SK-N-SH (cell line): ENCODE results near the gene FRY. TPM values are rescaled to one million over a fixed set of nuclear protein-coding genes. Genes with fewer than 3 reads are reported as not detected.

ENCODE experiments used
- CTCF ChIA-PET: fragments of 300-600, 350-600 bp; formaldehyde crosslinking; extraction: SDS; loops from one replicate; lab custom pipeline; 2021; lab: Yijun Ruan, JAX
- POLR2A ChIA-PET: fragments of 350-600 bp; sonication (Branson Sonifier 250); formaldehyde crosslinking; extraction: SDS; loops from one replicate; lab custom pipeline; 2020; ENCODE audit warnings: antibody characterized with exemption, inconsistent platforms; lab: Yijun Ruan, JAX
- DNase-seq: peaks from one replicate; pipeline ENCODE4 v3.0.0; 2012
- H2AFZ ChIP-seq: fragments of 200-600 bp; sonication (generic); 2 replicates; pipeline ENCODE4 v1.8.1; 2016; ENCODE audit warnings: antibody characterized with exemption, mild to moderate bottlenecking, low read depth
- H3F3A ChIP-seq: fragments of 200-600 bp; sonication (generic); replicated peaks from 2 replicates; pipeline ENCODE3; 2016; ENCODE audit warnings: antibody characterized with exemption, mild to moderate bottlenecking; ENCODE audit not compliant: insufficient read depth
- H3K27ac ChIP-seq, 2 experiments: fragments of 200-500 bp in 1 of 2; fragments of 200-600 bp in 1 of 2; sonication (Bioruptor generic) in 1 of 2; sonication (generic), shearing (Covaris generic) in 1 of 2; 2 replicates each; pipeline versions ENCODE4 v1.5.1 to v1.6.1; 2014 to 2016; ENCODE audit warnings: low read depth in 2 of 2, inconsistent platforms in 1 of 2, low read length in 1 of 2, mild to moderate bottlenecking in 1 of 2, mixed read lengths in 1 of 2
- H3K27me3 ChIP-seq: fragments of 200-600 bp; sonication (generic), shearing (Covaris generic); 2 replicates; pipeline ENCODE4 v1.6.1; 2016; ENCODE audit warnings: mixed run types; ENCODE audit not compliant: insufficient read depth
- H3K36me3 ChIP-seq, 2 experiments: fragments of 200-500 bp in 1 of 2; fragments of 200-600 bp in 1 of 2; sonication (Bioruptor generic) in 1 of 2; sonication (generic) in 1 of 2; replicated peaks in 1 of 2; 2 replicates each; pipeline versions ENCODE3 to v1.5.1; 2014 to 2016; ENCODE audit warnings: low read length in 1 of 2, mild to moderate bottlenecking in 1 of 2; ENCODE audit not compliant: insufficient read depth in 2 of 2, control insufficient read depth in 1 of 2
- H3K4me1 ChIP-seq, 2 experiments: fragments of 200-500 bp in 1 of 2; fragments of 200-600 bp in 1 of 2; sonication (Bioruptor generic) in 1 of 2; sonication (generic), shearing (Covaris generic) in 1 of 2; 2 replicates each; pipeline versions ENCODE4 v1.5.1 to v1.6.1; 2014 to 2016; ENCODE audit warnings: low read depth in 1 of 2, low read length in 1 of 2, mixed run types in 1 of 2; ENCODE audit not compliant: insufficient read depth in 2 of 2, control insufficient read depth in 1 of 2
- H3K4me2 ChIP-seq: fragments of 200-600 bp; sonication (generic), shearing (Covaris generic); 2 replicates; pipeline ENCODE4 v1.6.1; 2017; ENCODE audit warnings: mixed run types
- H3K4me3 ChIP-seq, 2 experiments: fragments of 200-500 bp in 1 of 2; fragments of 200-600 bp in 1 of 2; sonication (Bioruptor generic) in 1 of 2; sonication (generic), shearing (Covaris generic) in 1 of 2; 2 replicates each; pipeline versions ENCODE4 v1.5.1 to v1.8.1; 2014 to 2016; ENCODE audit warnings: low read depth in 2 of 2, inconsistent platforms in 1 of 2, low read length in 1 of 2, mild to moderate bottlenecking in 1 of 2, mixed read lengths in 1 of 2, moderate library complexity in 1 of 2
- H3K79me2 ChIP-seq: fragments of 200-600 bp; sonication (generic); 2 replicates; pipeline ENCODE4 v1.8.1; 2017; ENCODE audit warnings: mild to moderate bottlenecking; ENCODE audit not compliant: insufficient read depth
- H3K9ac ChIP-seq: fragments of 200-600 bp; sonication (generic); 2 replicates; pipeline ENCODE4 v1.6.1; 2017; ENCODE audit warnings: mixed run types
- H3K9me2 ChIP-seq: fragments of 200-600 bp; sonication (generic); 2 replicates; pipeline ENCODE4 v1.6.1; 2017; ENCODE audit warnings: mixed run types
- H3K9me3 ChIP-seq: fragments of 200-600 bp; sonication (generic); 2 replicates; pipeline ENCODE4 v1.6.1; 2017; ENCODE audit warnings: mixed run types, mild to moderate bottlenecking, moderate library complexity
- H4K20me1 ChIP-seq: fragments of 200-600 bp; sonication (generic); 2 replicates; pipeline ENCODE4 v1.6.1; 2017; ENCODE audit warnings: mild to moderate bottlenecking, mixed run types; ENCODE audit not compliant: insufficient read depth
- CHD2 ChIP-seq: fragments of 150-350 bp; IDR thresholded peaks from 2 replicates; pipeline ENCODE4 v1.6.1; 2018; ENCODE audit warnings: low read length; ENCODE audit not compliant: partially characterized antibody
- ELF1 ChIP-seq: IDR thresholded peaks from 2 replicates; pipeline ENCODE4 v1.4.0; 2012
- EP300 ChIP-seq, 2 experiments: IDR thresholded peaks; 2 replicates each; pipeline versions ENCODE4 v1.4.0 to v1.6.1; 2012; ENCODE audit warnings: borderline replicate concordance in 1 of 2, low read depth in 1 of 2, low read length in 1 of 2
- FOSL2 ChIP-seq: IDR thresholded peaks from 2 replicates; pipeline ENCODE4 v1.4.0; 2012; ENCODE audit warnings: low read depth, mild to moderate bottlenecking, moderate library complexity, borderline replicate concordance
- FOXJ3 ChIP-seq: sonication (generic); formaldehyde crosslinking; IDR thresholded peaks from 2 replicates; pipeline ENCODE4 v1.5.1; 2020; ENCODE audit warnings: mild to moderate bottlenecking, missing genetic modification reagents
- GABPA ChIP-seq: IDR thresholded peaks from 2 replicates; pipeline ENCODE4 v1.4.0; 2012; ENCODE audit warnings: low read depth, mild to moderate bottlenecking
- IRF3 ChIP-seq: fragments of 150-350 bp; IDR thresholded peaks from 2 replicates; pipeline ENCODE4 v1.6.1; 2016; ENCODE audit warnings: mild to moderate bottlenecking, low read depth, low read length
- JUND ChIP-seq: IDR thresholded peaks from 2 replicates; pipeline ENCODE4 v1.4.0; 2012
- MXI1 ChIP-seq: IDR thresholded peaks from 2 replicates; pipeline ENCODE4 v1.6.1; 2012; ENCODE audit warnings: mild to moderate bottlenecking, low read depth, low read length, improper control_type of control experiment
- PBX3 ChIP-seq: IDR thresholded peaks from 2 replicates; pipeline ENCODE4; 2012
- RAD21 ChIP-seq: IDR thresholded peaks from 2 replicates; pipeline ENCODE4 v1.6.1; 2012; ENCODE audit warnings: mild to moderate bottlenecking, low read length
- RCOR1 ChIP-seq: fragments of 150-350 bp; IDR thresholded peaks from 2 replicates; pipeline ENCODE4 v1.6.1; 2017; ENCODE audit warnings: antibody characterized with exemption, low read length
- RXRA ChIP-seq: IDR thresholded peaks from 2 replicates; pipeline ENCODE4 v1.4.0; 2012; ENCODE audit warnings: low read depth, mild to moderate bottlenecking, borderline replicate concordance
- SMC3 ChIP-seq: IDR thresholded peaks from 2 replicates; pipeline ENCODE4 v1.6.1; 2012; ENCODE audit warnings: low read depth, low read length, improper control_type of control experiment
- TAF1 ChIP-seq: IDR thresholded peaks from 2 replicates; pipeline ENCODE4 v1.6.1; 2012; ENCODE audit warnings: low read depth, mild to moderate bottlenecking, low read length, moderate library complexity, borderline replicate concordance
- TEAD4 ChIP-seq: IDR thresholded peaks from 2 replicates; pipeline ENCODE4 v1.4.0; 2012; ENCODE audit warnings: mild to moderate bottlenecking, borderline replicate concordance; ENCODE audit not compliant: insufficient read depth
- USF2 ChIP-seq: fragments of 150-350 bp; IDR thresholded peaks from 2 replicates; pipeline ENCODE4 v1.6.1; 2017; ENCODE audit warnings: antibody characterized with exemption, low read length, low read depth, borderline replicate concordance
- WGBS: methylation state at CpG from one replicate; pipeline ENCODE4 v1.1.6; 2017; ENCODE audit warnings: low lambda C conversion rate; 5-methylcytosine and 5-hydroxymethylcytosine counted together
- polyA plus RNA-seq, 3 experiments: library from polyadenylated mRNA; depleted of rRNA; stranded (reverse); fragments of >200 nt; gene quantifications; 2 replicates each; pipeline ENCODE4 v1.2.3, GENCODE V29; 2012

FRY gene
- polyA plus RNA-seq, 1 of the 3 experiments (the other 2 are of a cell fraction): 1.4 TPM

- WGBS: 63% methylated on average over 1 of the region's 1 CpG
- Histone ChIP-seq H3K4me2 (no peak overlapping the region), H3K36me3 (no peaks in the 10 kb centered on the region), H3K9ac (no peak overlapping the region), H3K9me2 (no peaks in the 10 kb centered on the region), H2AFZ (no peak overlapping the region), H4K20me1 (no peaks in the 10 kb centered on the region), H3F3A (no peaks in the 10 kb centered on the region)
- TF ChIP-seq FOXJ3: no peak
- TF ChIP-seq RCOR1: no peak
- TF ChIP-seq JUND: no peak
- no peak for TF ChIP-seq GABPA
- TF ChIP-seq RXRA: no peak
- no peak for TF ChIP-seq EP300 (IDR thresholded peaks at IDR 0.05; ENCODE audit: borderline replicate concordance in 1 of 2, low read depth in 1 of 2, low read length in 1 of 2)
- TF ChIP-seq CHD2: no peak
- no peak for TF ChIP-seq ELF1
- no peak for TF ChIP-seq IRF3
- TF ChIP-seq MXI1: no peak
- TF ChIP-seq PBX3: no peak
- TF ChIP-seq TEAD4: no peak
- no peak for TF ChIP-seq RAD21
- TF ChIP-seq SMC3: no peak
- TF ChIP-seq TAF1: no peak
- TF ChIP-seq USF2: no peak
- no peak for TF ChIP-seq FOSL2
- TF ChIP-seq, all 33 proteins: peak for 0
- ChIA-PET CTCF (interaction anchor here (1.0 to 1.5 kb wide), 3 partner anchors 25 to 435 kb away, joined by 3 read pairs; no protein-coding TSS in a partner anchor), POLR2A (no interaction called here)
- peaks cover 0 to 21% of the 10 kb centered on the region in 2 experiments; a peak in 2 of 4 replicates for H3K4me1 ChIP-seq
- H3K79me2 ChIP-seq: no peaks in the 10 kb centered on the region
- DNase-seq: no peak
- no peaks in the 10 kb centered on the region for H3K27me3 ChIP-seq
- no peaks in the 10 kb centered on the region for H3K9me3 ChIP-seq
- H3K4me3 ChIP-seq: no peak overlapping the region
- no peak overlapping the region for H3K27ac ChIP-seq
Observed at GRCh38 chr13:32203736-32204135, 172.2 kb downstream of the FRY start.
